Glomerular visceral epithelial cell (primary cell): ENCODE results near the gene EMC10.
"Not testable (repeated sequence)": the region's sequence is repeated elsewhere in the genome, so short reads cannot be mapped to it uniquely, and the experiment has no call there.

Experiments used
- DNase-seq: peaks from one replicate; pipeline ENCODE4 v3.0.0-alpha.2; 2016; ENCODE audit errors: extremely low spot score

EMC10 gene

GRCh38 chr19:50451223-50451534, 25.1 kb upstream of the EMC10 start:
- DNase-seq: no peak

- no peak for DNase-seq
Observed at GRCh38 chr19:50453243-50453642, 23.1 kb upstream of the EMC10 start.

- no peak for DNase-seq
Observed at GRCh38 chr19:50455992-50456391, 20.3 kb upstream of the EMC10 start.

- no peak for DNase-seq
Observed at GRCh38 chr19:50457300-50457699, 19.0 kb upstream of the EMC10 start.

GRCh38 chr19:50458396-50459066, 17.8 kb upstream of the EMC10 start:
- no peak for DNase-seq

- DNase-seq: no peak
Observed at GRCh38 chr19:50459067-50459456, 17.2 kb upstream of the EMC10 start.

GRCh38 chr19:50459638-50460037, 16.7 kb upstream of the EMC10 start:
- no peak for DNase-seq

- DNase-seq: peak; percentile 84
Observed at GRCh38 chr19:50460161-50460765, 16.0 kb upstream of the EMC10 start.

- peak; percentile 80 for DNase-seq
Observed at GRCh38 chr19:50461066-50461875, 15.0 kb upstream of the EMC10 start.

GRCh38 chr19:50462970-50463369, 13.3 kb upstream of the EMC10 start:
- DNase-seq: no peak

- DNase-seq: no peak
Observed at GRCh38 chr19:50464348-50464747, 12.0 kb upstream of the EMC10 start.

- DNase-seq: no peak
Observed at GRCh38 chr19:50465000-50465399, 11.3 kb upstream of the EMC10 start.

- no peak for DNase-seq
Observed at GRCh38 chr19:50465986-50466705, 10.2 kb upstream of the EMC10 start.

GRCh38 chr19:50466706-50467039, 9.6 kb upstream of the EMC10 start:
- DNase-seq: no peak

- DNase-seq: no peak
Observed at GRCh38 chr19:50467566-50467965, 8.7 kb upstream of the EMC10 start.

- DNase-seq: no peak
Observed at GRCh38 chr19:50468818-50469217, 7.5 kb upstream of the EMC10 start.

GRCh38 chr19:50473336-50473735, 3.0 kb upstream of the EMC10 start:
- DNase-seq: not testable (repeated sequence)

GRCh38 chr19:50475101-50475568, 1.2 kb upstream of the EMC10 start:
- DNase-seq: no peak

- DNase-seq: no peak
Observed at GRCh38 chr19:50475736-50476223, 527 bp upstream of the EMC10 start.

- DNase-seq: no peak
Observed at GRCh38 chr19:50476907-50477238, 566 bp downstream of the EMC10 start.

- no peak for DNase-seq
Observed at GRCh38 chr19:50477751-50478515, 1.6 kb downstream of the EMC10 start.
